BLaER1 treated with 17β-estradiol and CSF1 and Interleukin-3, amounts not matched to agents 10 nM and 100 nM (cell line): ENCODE measurements around the gene GCAT.

Source experiments
- H3K27ac ChIP-seq, 11 experiments: shearing (Covaris generic); formaldehyde crosslinking; 2 replicates each; pipeline ENCODE4 v1.8.1; 2022
- H3K27me3 ChIP-seq, 11 experiments: shearing (Covaris generic); formaldehyde crosslinking; 2 replicates each; pipeline ENCODE4 v1.8.1; 2022
- H3K36me3 ChIP-seq, 11 experiments: shearing (Covaris generic); formaldehyde crosslinking; 2 replicates each; pipeline ENCODE4 v1.8.1; 2022
- H3K4me1 ChIP-seq, 10 experiments: shearing (Covaris generic); formaldehyde crosslinking; 2 replicates each; pipeline ENCODE4 v1.8.1; 2022
- H3K4me2 ChIP-seq, 11 experiments: shearing (Covaris generic); formaldehyde crosslinking; 2 replicates each; pipeline ENCODE4 v1.8.1; 2022
- H3K4me3 ChIP-seq, 10 experiments: shearing (Covaris generic); formaldehyde crosslinking; 2 replicates each; pipeline ENCODE4 v1.8.1; 2022
- H3K9ac ChIP-seq, 11 experiments: shearing (Covaris generic); formaldehyde crosslinking; 2 replicates each; pipeline ENCODE4 v1.8.1; 2022
- H3K9me3 ChIP-seq, 11 experiments: shearing (Covaris generic); formaldehyde crosslinking; replicated peaks in 1 of 11; 2 replicates each; pipeline ENCODE4 v1.8.1; 2022
- H4K20me1 ChIP-seq, 11 experiments: shearing (Covaris generic); formaldehyde crosslinking; 2 replicates each; pipeline ENCODE4 v1.8.1; 2022
- Cebpa-rat ChIP-seq, 11 experiments: shearing (Covaris generic); IDR thresholded peaks; 2 replicates each; pipeline ENCODE4 v1.8.1; 2022

Gene GCAT

GRCh38 chr22:37807410-37808293 lies at the start of gene GCAT:
TSS of gene GCAT (plus strand) at chr22:37807934. CDS start at chr22:37807968, 34 bp downstream.
- H3K4me3 ChIP-seq = peak within 1 kb of the TSS; percentile 56 to 74 (median 67)
- H3K27me3 ChIP-seq = peaks cover 73 to 81% (median 76%) of the 10 kb centered on the region in 11 experiments
- no peak for TF ChIP-seq Cebpa-rat (IDR thresholded peaks at IDR 0.05)
- peaks cover 0 to 49% (median 19%) of the 10 kb centered on the region in 11 experiments; a peak in 9 of 22 replicates for H4K20me1 ChIP-seq
- H3K4me2 ChIP-seq = peak within 1 kb of the TSS; percentile 92 to 99 (median 99)
- peaks cover 0 to 13% (median 9%) of the 10 kb centered on the region in 11 experiments; a peak in 13 of 22 replicates for H3K9me3 ChIP-seq
- H3K9ac ChIP-seq = peak within 1 kb of the TSS; percentile 2 to 76 (median 65); a peak in 19 of 22 replicates
- no peaks in the 10 kb centered on the region for H3K36me3 ChIP-seq
- H3K27ac ChIP-seq = peak within 1 kb of the TSS in 1 of 11 experiments; percentile 12; a peak in 1 of 22 replicates
- peaks cover 25 to 38% (median 31%) of the 10 kb centered on the region in 10 experiments for H3K4me1 ChIP-seq

GRCh38 chr22:37758694-37759093 lies 49.0 kb upstream of the GCAT start:
- Histone ChIP-seq H3K27ac (peak overlapping the region in 8 of 11 experiments; percentile 21 to 65 (median 50); a peak in 12 of 22 replicates), H3K4me3 (no peak overlapping the region), H3K9ac (peak overlapping the region in 8 of 11 experiments; percentile 31 to 63 (median 46); a peak in 14 of 22 replicates), H4K20me1 (peaks cover 0 to 90% (median 61%) of the 10 kb centered on the region in 11 experiments; a peak in 19 of 22 replicates), H3K27me3 (no peaks in the 10 kb centered on the region), H3K4me2 (peak overlapping the region; percentile 4 to 73 (median 50); a peak in 18 of 22 replicates), H3K9me3 (no peaks in the 10 kb centered on the region), H3K4me1 (peaks cover 10 to 52% (median 35%) of the 10 kb centered on the region in 10 experiments), H3K36me3 (peaks cover 83 to 99% (median 96%) of the 10 kb centered on the region in 11 experiments)
- no peak for TF ChIP-seq Cebpa-rat (IDR thresholded peaks at IDR 0.05)

GRCh38 chr22:37759281-37759680 lies 48.5 kb upstream of the GCAT start:
- Histone ChIP-seq H3K4me1 (peaks cover 10 to 58% (median 40%) of the 10 kb centered on the region in 10 experiments), H4K20me1 (peaks cover 0 to 87% (median 61%) of the 10 kb centered on the region in 11 experiments; a peak in 19 of 22 replicates), H3K9me3 (no peaks in the 10 kb centered on the region), H3K4me2 (peak overlapping the region in 1 of 11 experiments; percentile 50; a peak in 1 of 22 replicates), H3K9ac (peak overlapping the region in 4 of 11 experiments; percentile 28 to 63 (median 47); a peak in 3 of 22 replicates), H3K27me3 (no peaks in the 10 kb centered on the region), H3K36me3 (peaks cover 79 to 99% (median 96%) of the 10 kb centered on the region in 11 experiments), H3K27ac (peak overlapping the region in 8 of 11 experiments; percentile 21 to 65 (median 50); a peak in 12 of 22 replicates), H3K4me3 (no peak overlapping the region)
- no peak for TF ChIP-seq Cebpa-rat (IDR thresholded peaks at IDR 0.05)

- Histone ChIP-seq H4K20me1 (peaks cover 0 to 80% (median 60%) of the 10 kb centered on the region in 11 experiments; a peak in 19 of 22 replicates), H3K4me1 (peaks cover 10 to 65% (median 49%) of the 10 kb centered on the region in 10 experiments), H3K36me3 (peaks cover 70 to 99% (median 96%) of the 10 kb centered on the region in 11 experiments), H3K4me3 (no peak overlapping the region), H3K9me3 (no peaks in the 10 kb centered on the region), H3K4me2 (no peak overlapping the region), H3K9ac (no peak overlapping the region), H3K27ac (no peak overlapping the region), H3K27me3 (no peaks in the 10 kb centered on the region)
- TF ChIP-seq Cebpa-rat (IDR thresholded peaks at IDR 0.05) = no peak
These were observed 47.6 kb upstream of the GCAT start for GRCh38 chr22:37760152-37760551.

GRCh38 chr22:37762389-37762836 lies 45.3 kb upstream of the GCAT start:
- Histone ChIP-seq H3K4me3 (no peak overlapping the region), H4K20me1 (peaks cover 0 to 69% (median 51%) of the 10 kb centered on the region in 11 experiments; a peak in 19 of 22 replicates), H3K27ac (no peak overlapping the region; a peak in 2 of 22 replicates), H3K4me2 (peak overlapping the region in 1 of 11 experiments; percentile 62; a peak in 1 of 22 replicates), H3K27me3 (no peaks in the 10 kb centered on the region), H3K9ac (no peak overlapping the region), H3K4me1 (peaks cover 10 to 60% (median 51%) of the 10 kb centered on the region in 10 experiments), H3K9me3 (no peaks in the 10 kb centered on the region), H3K36me3 (peaks cover 52 to 99% (median 90%) of the 10 kb centered on the region in 11 experiments)
- TF ChIP-seq Cebpa-rat (IDR thresholded peaks at IDR 0.05) = no peak

GRCh38 chr22:37763012-37763411 lies 44.7 kb upstream of the GCAT start:
- Histone ChIP-seq H3K4me2 (peak overlapping the region in 7 of 11 experiments; percentile 47 to 72 (median 62); a peak in 11 of 22 replicates), H3K4me3 (no peak overlapping the region), H3K36me3 (peaks cover 48 to 99% (median 90%) of the 10 kb centered on the region in 11 experiments), H3K9ac (peak overlapping the region in 2 of 11 experiments; percentile 2 to 46; a peak in 2 of 22 replicates), H4K20me1 (peaks cover 0 to 69% (median 47%) of the 10 kb centered on the region in 11 experiments; a peak in 19 of 22 replicates), H3K27ac (peak overlapping the region in 3 of 11 experiments; percentile 7 to 57 (median 56); a peak in 3 of 22 replicates), H3K4me1 (peaks cover 4 to 54% (median 45%) of the 10 kb centered on the region in 10 experiments), H3K9me3 (no peaks in the 10 kb centered on the region), H3K27me3 (no peaks in the 10 kb centered on the region)
- no peak for TF ChIP-seq Cebpa-rat (IDR thresholded peaks at IDR 0.05)

GRCh38 chr22:37763652-37764051 lies 44.1 kb upstream of the GCAT start:
- Histone ChIP-seq H3K4me2 (peak overlapping the region in 8 of 11 experiments; percentile 1 to 72 (median 60); a peak in 15 of 22 replicates), H3K36me3 (peaks cover 45 to 99% (median 90%) of the 10 kb centered on the region in 11 experiments), H3K9me3 (no peaks in the 10 kb centered on the region), H3K4me3 (no peak overlapping the region), H3K27ac (peak overlapping the region in 3 of 11 experiments; percentile 48 to 57 (median 56); a peak in 4 of 22 replicates), H4K20me1 (peaks cover 0 to 69% (median 40%) of the 10 kb centered on the region in 11 experiments; a peak in 17 of 22 replicates), H3K4me1 (peaks cover 0 to 48% (median 38%) of the 10 kb centered on the region in 10 experiments; a peak in 15 of 20 replicates), H3K9ac (peak overlapping the region in 3 of 11 experiments; percentile 9 to 62 (median 46); a peak in 5 of 22 replicates), H3K27me3 (no peaks in the 10 kb centered on the region)
- no peak for TF ChIP-seq Cebpa-rat (IDR thresholded peaks at IDR 0.05)

- H3K9ac ChIP-seq = peak overlapping the region in 6 of 11 experiments; percentile 7 to 62 (median 37); a peak in 8 of 22 replicates
- H4K20me1 ChIP-seq = peaks cover 0 to 65% (median 30%) of the 10 kb centered on the region in 11 experiments; a peak in 15 of 22 replicates
- H3K4me2 ChIP-seq = peak overlapping the region in 7 of 11 experiments; percentile 47 to 72 (median 62); a peak in 14 of 22 replicates
- peak overlapping the region in 3 of 11 experiments; percentile 48 to 57 (median 56); a peak in 5 of 22 replicates for H3K27ac ChIP-seq
- no peak overlapping the region for H3K4me3 ChIP-seq
- no peak for TF ChIP-seq Cebpa-rat (IDR thresholded peaks at IDR 0.05)
- H3K27me3 ChIP-seq = no peaks in the 10 kb centered on the region
- no peaks in the 10 kb centered on the region for H3K9me3 ChIP-seq
- H3K36me3 ChIP-seq = peaks cover 45 to 99% (median 90%) of the 10 kb centered on the region in 11 experiments
- H3K4me1 ChIP-seq = peaks cover 0 to 40% (median 34%) of the 10 kb centered on the region in 10 experiments; a peak in 14 of 20 replicates
These were observed 43.1 kb upstream of the GCAT start for GRCh38 chr22:37764622-37765021.
